Mucosa of descending colon (tissue), 3 donors: Measurements from ENCODE around the gene DRC1. TPM values are rescaled to one million over a fixed set of nuclear protein-coding genes. Genes with fewer than 3 reads are reported as not detected.

ENCODE experiments used
- ATAC-seq: fragments of 200-7000 bp; cut with Tn5 transposase; one replicate; pipeline ENCODE4 v1.9.1; 2020; ENCODE audit warnings: mild to moderate bottlenecking, moderate library complexity
- DNase-seq, 3 donors: peaks; one replicate each; pipeline ENCODE4 v3.0.0-alpha.2; 2020
- H3K36me3 ChIP-seq: fragments of 200-600 bp; one replicate; pipeline ENCODE4 v1.8.0; 2021; ENCODE audit warnings: low read depth, mild to moderate bottlenecking
- H3K4me1 ChIP-seq: fragments of 200-600 bp; one replicate; pipeline ENCODE4 v1.8.0; 2021; ENCODE audit warnings: low read depth, mild to moderate bottlenecking
- H3K4me3 ChIP-seq: fragments of 200-600 bp; one replicate; pipeline ENCODE4 v1.8.0; 2021; ENCODE audit warnings: mild to moderate bottlenecking
- H3K9me3 ChIP-seq: fragments of 200-600 bp; one replicate; pipeline ENCODE4 v1.8.0; 2021; ENCODE audit warnings: mild to moderate bottlenecking
- CTCF ChIP-seq: fragments of 200-600 bp; IDR thresholded peaks from one replicate; pipeline ENCODE4 v1.8.0; 2022; ENCODE audit warnings: antibody characterized with exemption, mild to moderate bottlenecking
- intact Hi-C, 2 donors: fragments of 100-400 bp; cut with DNase I in 1 of 2; cut with micrococcal nuclease in 1 of 2; formaldehyde crosslinking; loops; one replicate each; pipeline versions ENCODE4 v1.11.0 to v1.11.1; 2022; cut with DNase I, micrococcal nuclease
- total RNA-seq, 3 donors: library from RNA; stranded (reverse); fragmentation: NEBNext Ultra II Directional in 2 of 3; extraction: Animal tissue kit (Norgen Biotek cat#: 25700) in 2 of 3; gene quantifications; one replicate each; pipeline versions ENCODE4 v1.2.1 to v1.2.4, GENCODE V29; 2021 to 2023
- donor health status: DM: no; HTN: no; CAD: no; lungs with moderate emphysema.
- donor health status: DM: no; HTN: no; CAD: no.
- donor health status: DM: no; HTN: yes; CAD: no.

The DRC1 gene
- total RNA-seq, 3 donors from 2014 or later = not detected

DNA sequence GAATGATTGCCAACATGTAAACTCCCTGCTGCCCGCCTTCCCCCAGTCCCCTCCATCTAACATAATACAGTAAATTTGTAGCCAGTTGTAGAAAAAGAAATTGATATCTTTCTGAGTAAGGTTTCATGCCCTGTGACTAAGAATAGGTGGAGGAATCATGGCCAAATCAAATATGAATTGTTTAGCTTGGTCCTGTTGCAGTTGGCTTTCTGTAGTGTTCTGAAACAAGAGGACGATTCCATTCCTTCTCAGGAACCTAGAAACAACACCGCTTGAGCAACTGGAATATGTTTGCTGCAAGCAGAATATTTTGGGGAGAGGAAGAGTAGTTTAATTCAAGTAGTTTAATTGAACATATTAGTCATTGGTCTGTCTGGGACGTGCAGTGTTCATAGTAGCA, 7.0 kb upstream of the DRC1 start:
- H3K9me3 ChIP-seq = no peaks in the 10 kb centered on the region
- DNase-seq (no peak), ATAC-seq (no peak)
- intact Hi-C loops = no loop called here
- H3K4me1 ChIP-seq = no peaks in the 10 kb centered on the region
- no peak overlapping the region for H3K4me3 ChIP-seq
- TF ChIP-seq CTCF = no peak
- H3K36me3 ChIP-seq = no peaks in the 10 kb centered on the region

DNA sequence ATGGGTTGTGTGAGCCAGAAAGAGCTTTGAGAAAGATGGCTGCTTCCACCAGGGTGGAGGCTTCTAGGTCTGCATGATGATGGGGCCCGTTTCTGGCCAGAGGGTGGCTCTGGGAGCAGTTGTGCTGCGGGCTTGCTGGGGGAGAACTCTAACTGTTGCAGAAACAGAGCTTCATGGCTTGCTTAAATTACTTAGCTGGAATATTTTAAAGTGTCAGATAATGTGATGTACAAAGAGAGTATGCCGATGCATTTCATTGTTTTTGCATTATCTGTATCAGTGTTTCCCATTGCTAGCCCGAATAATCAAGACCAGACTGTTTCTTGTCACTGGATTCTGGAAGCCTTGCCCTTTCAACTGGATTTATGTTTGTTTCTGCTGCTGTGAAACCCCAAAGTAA, 6.3 kb upstream of the DRC1 start:
- intact Hi-C loops = no loop called here
- TF ChIP-seq CTCF = no peak
- H3K36me3 ChIP-seq = no peaks in the 10 kb centered on the region
- H3K4me3 ChIP-seq = no peak overlapping the region
- ATAC-seq = no peak
- no peaks in the 10 kb centered on the region for H3K9me3 ChIP-seq
- no peaks in the 10 kb centered on the region for H3K4me1 ChIP-seq
- DNase-seq = no peak

GRCh38 chr2:26396734-26397298, 4.9 kb upstream of the DRC1 start:
- no peaks in the 10 kb centered on the region for H3K9me3 ChIP-seq
- H3K36me3 ChIP-seq = no peaks in the 10 kb centered on the region
- peaks cover 3% of the 10 kb centered on the region for H3K4me1 ChIP-seq
- intact Hi-C loops = no loop called here
- H3K4me3 ChIP-seq = no peak overlapping the region
- DNase-seq (no peak), ATAC-seq (no peak)
- no peak for TF ChIP-seq CTCF

- TF ChIP-seq CTCF = no peak
- no peak overlapping the region for H3K4me3 ChIP-seq
These were observed 1.8 kb upstream of the DRC1 start for GRCh38 chr2:26399771-26400376.

DNA sequence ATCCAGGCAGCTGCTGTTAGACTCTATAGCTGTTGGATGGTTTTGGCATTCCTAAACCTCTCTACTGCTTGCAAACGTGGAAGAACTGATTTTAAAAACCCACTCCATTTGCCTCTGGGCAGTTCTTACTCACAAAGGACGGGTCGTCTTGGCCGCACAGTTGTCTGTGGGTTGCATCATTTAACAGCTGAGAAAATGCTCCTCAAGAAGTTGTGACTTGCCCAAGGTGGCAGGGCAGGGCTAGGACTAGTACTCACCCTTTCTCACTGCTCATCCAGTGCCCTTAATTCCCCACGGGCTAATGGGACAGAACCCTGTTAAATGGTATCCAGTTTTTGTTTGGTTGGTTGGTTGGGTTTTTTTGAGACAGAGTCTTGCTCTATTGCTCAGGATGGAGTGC, 997 bp upstream of the DRC1 start:
- H3K9me3 ChIP-seq = no peaks in the 10 kb centered on the region

More at GRCh38 chr2:26399771-26400376, 1.8 kb upstream of the DRC1 start:
- ATAC-seq = no peak
- Histone ChIP-seq H3K4me1 (peaks cover 5% of the 10 kb centered on the region), H3K36me3 (no peaks in the 10 kb centered on the region), H3K9me3 (no peaks in the 10 kb centered on the region)
- no peak for DNase-seq
- intact Hi-C loops = no loop called here

More for the DNA sequence above, 997 bp upstream of the DRC1 start:
- DNase-seq (no peak), ATAC-seq (no peak)
- no peaks in the 10 kb centered on the region for H3K36me3 ChIP-seq
- no peak for TF ChIP-seq CTCF
- intact Hi-C loops = no loop called here
- H3K4me3 ChIP-seq = no peak overlapping the region
- H3K4me1 ChIP-seq = peaks cover 5% of the 10 kb centered on the region
